Hematopoietic multipotent progenitor cell treated with erythropoietin and hydrocortisone succinate and interleukin-3 and kit ligand, for 15 days (in vitro differentiated cells): ENCODE results near the gene OR52H1.
"Not testable (repeated sequence)": the region's sequence is repeated elsewhere in the genome, so short reads cannot be mapped to it uniquely, and the experiment has no call there.

Experiments
- DNase-seq: peaks from one replicate; pipeline ENCODE4 v3.0.0-alpha.2; 2015; ENCODE audit warnings: low spot score

OR52H1 gene

GRCh38 chr11:5548440-5548839 is at the start of gene OR52H1:
Gene OR52H1, minus strand, starts transcription at chr11:5548540. Its CDS starts 3,035 bp downstream, at chr11:5545505.
- DNase-seq = no peak

GRCh38 chr11:5597953-5598352 is 49.6 kb upstream of the OR52H1 start:
- no peak for DNase-seq

- DNase-seq = peak; percentile 18
These were observed 48.4 kb upstream of the OR52H1 start, which contains the start of gene TRIM6 for GRCh38 chr11:5596607-5597201. Gene TRIM6, plus strand, starts transcription at chr11:5596637. Its CDS starts 261 bp downstream, at chr11:5596898.

- no peak for DNase-seq
These were observed 44.8 kb upstream of the OR52H1 start for GRCh38 chr11:5593146-5593545.

GRCh38 chr11:5592615-5593014 is 44.3 kb upstream of the OR52H1 start:
- no peak for DNase-seq

- no peak for DNase-seq
These were observed 43.3 kb upstream of the OR52H1 start for GRCh38 chr11:5591613-5592012.

GRCh38 chr11:5589906-5590305 is 41.6 kb upstream of the OR52H1 start:
- not testable (repeated sequence) for DNase-seq

- DNase-seq = not testable (repeated sequence)
These were observed 36.1 kb upstream of the OR52H1 start for GRCh38 chr11:5584458-5584857.

- no peak for DNase-seq
These were observed 32.7 kb upstream of the OR52H1 start for GRCh38 chr11:5581014-5581413.

- no peak for DNase-seq
These were observed 32.2 kb upstream of the OR52H1 start, which contains the start of gene OR52B6 for GRCh38 chr11:5580577-5580976. Gene OR52B6, plus strand, starts transcription at chr11:5580877. Its CDS starts 0 bp downstream, at chr11:5580877.

GRCh38 chr11:5577101-5577500 is 28.8 kb upstream of the OR52H1 start:
- no peak for DNase-seq

GRCh38 chr11:5575152-5575551 is 26.8 kb upstream of the OR52H1 start:
- DNase-seq = no peak

- DNase-seq = no peak
These were observed 26.3 kb upstream of the OR52H1 start for GRCh38 chr11:5574654-5575053.

- no peak for DNase-seq
These were observed 16.1 kb upstream of the OR52H1 start for GRCh38 chr11:5564259-5565019.

GRCh38 chr11:5557751-5558150 is 9.4 kb upstream of the OR52H1 start:
- no peak for DNase-seq

- no peak for DNase-seq
These were observed 8.4 kb upstream of the OR52H1 start for GRCh38 chr11:5556596-5557188.

- DNase-seq = no peak
These were observed 5.0 kb upstream of the OR52H1 start for GRCh38 chr11:5553343-5553742.

- no peak for DNase-seq
These were observed 2.2 kb upstream of the OR52H1 start for GRCh38 chr11:5550440-5551095.

- DNase-seq = no peak
These were observed 358 bp downstream of the OR52H1 start for GRCh38 chr11:5547982-5548381.

GRCh38 chr11:5546457-5546856 is 1.9 kb downstream of the OR52H1 start:
- no peak for DNase-seq

- no peak for DNase-seq
These were observed 6.9 kb downstream of the OR52H1 start for GRCh38 chr11:5541427-5541826.

GRCh38 chr11:5536482-5536881 is 11.9 kb downstream of the OR52H1 start:
- DNase-seq = no peak

- no peak for DNase-seq
These were observed 14.3 kb downstream of the OR52H1 start for GRCh38 chr11:5534046-5534445.
